Activated T-cell treated with anti-CD3 and anti-CD28 coated beads, Interleukin-2, amount 50 U/mL, for 72 hours (primary cell): ENCODE measurements around the gene NPAS3. TPM values are rescaled to one million over a fixed set of nuclear protein-coding genes. Genes with fewer than 3 reads are reported as not detected.

ENCODE experiments used
- ATAC-seq, 2 donors: fragments of 150-1000 bp; cut with Tn5 transposase; replicated peaks in 1 of 2; 2 replicates each; pipeline ENCODE4 v1.10.0; 2021; ENCODE audit warnings: moderate library complexity in 2 of 2, mild to moderate bottlenecking in 1 of 2
- DNase-seq, 2 donors: peaks; one replicate each; pipeline ENCODE4 v3.0.0; 2021 to 2022; ENCODE audit warnings: mixed read lengths in 1 of 2
- H3K27ac Mint-ChIP-seq: one replicate; pipeline ENCODE4 v1.8.0; 2022; ENCODE audit warnings: mild to moderate bottlenecking, moderate library complexity, mixed read lengths
- H3K27me3 Mint-ChIP-seq: one replicate; pipeline ENCODE4 v1.8.0; 2022; ENCODE audit warnings: low read depth, mixed read lengths
- H3K36me3 Mint-ChIP-seq, 2 donors: one replicate each; pipeline ENCODE4 v1.8.0; 2022; ENCODE audit warnings: mixed read lengths in 2 of 2, mild to moderate bottlenecking in 1 of 2; ENCODE audit not compliant: insufficient read depth in 2 of 2
- H3K4me1 Mint-ChIP-seq: one replicate; pipeline ENCODE4 v1.8.0; 2022; ENCODE audit warnings: low read depth, mixed read lengths
- H3K4me3 Mint-ChIP-seq, 2 donors: one replicate each; pipeline ENCODE4 v1.8.0; 2022; ENCODE audit warnings: mild to moderate bottlenecking in 2 of 2, mixed read lengths in 2 of 2, moderate library complexity in 2 of 2
- H3K9me3 Mint-ChIP-seq, 2 donors: one replicate each; pipeline ENCODE4 v1.8.0; 2022; ENCODE audit warnings: mixed read lengths in 2 of 2
- total RNA-seq, 2 donors: library from RNA; stranded (reverse); gene quantifications; one replicate each; pipeline ENCODE4 v1.2.3, GENCODE V29; 2022

NPAS3 gene
- total RNA-seq, 2 donors from 2014 or later = not detected

DNA sequence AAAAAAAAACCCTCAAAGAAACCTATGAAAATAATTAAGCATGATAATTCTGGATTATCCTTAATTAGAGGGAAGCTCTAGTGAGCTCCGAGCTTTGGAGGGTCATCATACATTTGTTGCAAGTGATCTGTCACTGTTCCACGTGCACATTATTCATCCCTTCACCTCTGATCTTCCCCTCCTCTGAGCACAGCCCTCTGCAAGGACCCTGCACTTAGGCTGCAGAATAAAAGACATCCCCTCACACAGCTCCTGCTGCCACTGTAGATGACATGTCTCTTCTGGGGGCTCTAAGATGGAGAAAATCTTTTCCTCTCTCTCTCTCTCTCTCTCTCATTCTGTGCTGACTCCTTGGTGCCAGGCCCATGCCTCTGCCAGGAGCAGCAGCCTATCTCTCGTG lies 711.8 kb downstream of the NPAS3 start:
- Mint-ChIP-seq H3K27ac (no peak overlapping the region), H3K4me1 (no peaks in the 10 kb centered on the region), H3K4me3 (no peak overlapping the region), H3K9me3 (peaks cover 0 to 2% of the 10 kb centered on the region in 2 donors), H3K27me3 (no peaks in the 10 kb centered on the region), H3K36me3 (no peaks in the 10 kb centered on the region)
- DNase-seq (no peak), ATAC-seq (no peak)

DNA sequence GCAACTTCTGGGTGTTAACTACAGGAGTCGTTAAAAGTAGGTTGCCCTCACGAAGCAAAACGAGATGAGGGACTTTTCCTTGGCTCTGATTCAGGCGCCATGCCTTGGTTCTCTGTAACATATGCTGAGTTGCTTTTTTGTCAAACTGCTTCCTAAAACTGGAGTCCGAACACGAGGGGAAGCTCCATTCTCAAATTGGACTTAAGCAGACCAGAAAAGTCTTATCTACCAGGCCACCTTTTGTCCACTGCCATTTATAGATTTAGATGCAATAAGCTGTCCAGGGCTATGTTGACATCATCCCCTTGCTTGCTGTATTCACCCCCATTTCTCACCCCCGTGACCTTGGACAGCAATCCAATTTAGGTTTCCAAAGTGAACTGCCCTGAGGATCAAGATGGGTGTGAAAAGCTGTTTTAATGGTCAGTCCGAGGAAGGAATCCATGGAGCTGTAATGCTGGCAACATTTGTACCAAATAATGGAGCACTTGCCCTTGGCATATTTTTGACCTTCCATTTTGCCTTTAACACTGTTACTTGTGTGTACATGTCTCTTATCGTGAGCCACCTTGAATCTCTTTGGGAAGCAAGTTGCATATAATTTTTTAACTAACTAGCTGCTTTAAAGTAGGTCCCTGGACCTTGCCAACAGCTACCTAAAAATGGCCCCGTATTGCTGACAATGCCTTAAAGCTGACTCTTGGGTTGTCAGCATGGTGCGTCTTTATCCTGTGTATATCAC lies 714.1 kb downstream of the NPAS3 start:
- ATAC-seq = no peak
- H3K36me3 Mint-ChIP-seq = no peaks in the 10 kb centered on the region
- H3K27me3 Mint-ChIP-seq = no peaks in the 10 kb centered on the region
- H3K9me3 Mint-ChIP-seq = peaks cover 0 to 2% of the 10 kb centered on the region in 2 donors
- no peak for DNase-seq
- no peak overlapping the region for H3K27ac Mint-ChIP-seq
- no peaks in the 10 kb centered on the region for H3K4me1 Mint-ChIP-seq
- no peak overlapping the region for H3K4me3 Mint-ChIP-seq

DNA sequence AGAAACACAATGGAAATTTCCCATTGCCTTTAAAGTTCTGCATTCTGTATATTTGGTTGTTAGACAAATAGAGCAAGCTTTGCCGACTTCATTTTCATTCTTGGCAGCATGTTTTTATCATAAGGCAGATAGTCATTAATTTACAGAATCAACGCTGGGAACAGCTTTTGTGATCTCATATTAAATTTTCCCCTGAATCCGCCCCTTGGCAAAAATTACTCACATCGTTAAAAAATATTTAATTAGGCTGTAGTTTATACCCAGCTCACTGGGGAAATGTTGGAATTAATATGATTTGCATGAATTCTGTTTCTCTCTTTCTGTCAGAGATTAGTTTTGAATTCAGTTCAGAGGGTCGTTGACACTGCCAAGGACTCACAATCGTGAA lies 714.6 kb downstream of the NPAS3 start:
- Mint-ChIP-seq H3K4me1 (no peaks in the 10 kb centered on the region), H3K27me3 (no peaks in the 10 kb centered on the region), H3K4me3 (no peak overlapping the region), H3K9me3 (peaks cover 0 to 2% of the 10 kb centered on the region in 2 donors), H3K27ac (no peak overlapping the region), H3K36me3 (no peaks in the 10 kb centered on the region)
- ATAC-seq (no peak), DNase-seq (no peak)

DNA sequence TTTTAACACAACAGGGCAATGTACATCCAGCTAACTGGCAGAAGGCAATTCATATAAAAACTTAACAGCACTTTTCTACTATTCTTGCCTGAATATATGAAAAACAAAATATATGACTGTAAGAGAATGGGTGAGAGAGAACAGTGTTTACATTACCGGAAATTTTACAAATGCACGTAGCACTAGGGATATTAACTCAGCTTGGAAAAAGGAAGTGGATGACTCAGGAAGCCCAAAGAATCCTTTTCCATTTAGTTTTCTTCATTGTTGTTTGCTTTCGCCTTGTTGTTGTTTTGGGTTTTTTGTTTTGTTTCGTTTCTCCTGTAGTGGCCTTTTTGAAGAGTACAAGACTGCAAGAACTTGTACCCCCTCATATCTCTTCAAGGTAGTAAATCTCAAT lies 716.7 kb downstream of the NPAS3 start:
- Mint-ChIP-seq H3K4me3 (no peak overlapping the region), H3K4me1 (no peaks in the 10 kb centered on the region), H3K27me3 (no peaks in the 10 kb centered on the region), H3K9me3 (no peaks in the 10 kb centered on the region), H3K36me3 (no peaks in the 10 kb centered on the region), H3K27ac (no peak overlapping the region)
- ATAC-seq (no peak), DNase-seq (no peak)

DNA sequence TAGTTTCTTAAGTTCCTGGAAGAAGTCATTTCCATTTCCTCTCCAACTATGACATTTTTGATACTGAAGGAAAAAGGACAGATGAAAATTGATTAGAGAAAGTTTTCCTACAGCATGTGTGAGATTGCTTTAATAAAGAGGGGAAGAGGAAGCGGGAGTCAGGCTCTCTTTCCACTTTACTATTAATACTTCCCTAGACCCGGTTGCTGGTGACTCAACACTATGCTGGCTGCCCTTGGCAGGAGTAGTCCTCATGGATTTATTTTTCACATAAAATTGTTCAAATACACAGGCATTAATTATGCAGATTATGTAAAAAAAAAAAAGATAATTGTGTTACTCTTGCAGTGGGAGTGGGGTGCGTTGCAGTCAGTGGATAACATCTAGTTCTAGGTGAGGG lies 718.8 kb downstream of the NPAS3 start:
- Mint-ChIP-seq H3K36me3 (no peaks in the 10 kb centered on the region), H3K4me1 (no peaks in the 10 kb centered on the region), H3K4me3 (no peak overlapping the region), H3K27ac (no peak overlapping the region), H3K27me3 (no peaks in the 10 kb centered on the region), H3K9me3 (peaks cover 0 to 2% of the 10 kb centered on the region in 2 donors)
- no peak for ATAC-seq
- DNase-seq = no peak

DNA sequence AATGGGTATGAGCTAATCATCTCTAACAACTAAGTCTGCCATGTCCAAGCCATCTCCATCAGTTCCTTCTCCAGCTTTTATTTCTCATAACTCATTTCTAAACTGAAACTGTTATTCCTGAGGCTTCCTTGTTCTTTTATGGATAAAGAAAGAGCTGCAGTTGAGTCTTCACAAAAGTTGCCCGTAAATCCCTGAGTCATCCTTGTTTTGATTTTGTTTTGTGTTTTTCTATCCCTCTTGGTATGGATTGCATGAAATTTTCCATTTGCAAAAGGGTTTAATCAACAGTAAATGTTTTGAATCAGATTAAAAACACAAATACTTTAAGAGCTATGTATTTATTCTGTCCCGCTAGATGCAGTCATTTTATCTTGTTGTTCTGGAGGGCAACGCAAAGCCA lies 721.6 kb downstream of the NPAS3 start:
- H3K4me1 Mint-ChIP-seq = no peaks in the 10 kb centered on the region

DNA sequence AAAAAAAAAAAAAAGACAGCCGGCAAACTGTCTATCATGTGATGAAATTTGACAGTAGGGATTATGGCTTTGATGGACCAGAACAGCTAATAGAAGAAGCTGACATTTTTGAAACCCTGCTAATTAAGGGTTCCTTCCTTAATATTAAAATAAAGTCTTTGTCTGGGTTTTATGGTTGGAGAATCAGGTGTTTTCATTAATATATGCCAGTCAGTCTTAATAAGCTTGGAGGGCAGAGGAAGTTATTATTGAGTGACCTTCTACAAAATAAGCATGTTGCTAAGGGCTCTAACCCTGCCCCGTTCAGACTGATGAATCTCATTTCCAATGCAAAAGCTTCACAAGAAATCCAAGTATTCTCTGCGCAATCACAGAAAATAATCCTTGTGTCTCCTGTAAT lies 722.4 kb downstream of the NPAS3 start:
- DNase-seq = no peak
- Mint-ChIP-seq H3K27ac (no peak overlapping the region), H3K36me3 (no peaks in the 10 kb centered on the region), H3K27me3 (no peaks in the 10 kb centered on the region), H3K4me1 (no peaks in the 10 kb centered on the region), H3K9me3 (peaks cover 3 to 4% of the 10 kb centered on the region in 2 donors), H3K4me3 (no peak overlapping the region)
- ATAC-seq = no peak

More for the DNA sequence above, 721.6 kb downstream of the NPAS3 start:
- no peak overlapping the region for H3K4me3 Mint-ChIP-seq
- ATAC-seq (no peak), DNase-seq (no peak)
- peaks cover 3 to 4% of the 10 kb centered on the region in 2 donors for H3K9me3 Mint-ChIP-seq
- no peak overlapping the region for H3K27ac Mint-ChIP-seq
- no peaks in the 10 kb centered on the region for H3K36me3 Mint-ChIP-seq
- no peaks in the 10 kb centered on the region for H3K27me3 Mint-ChIP-seq

DNA sequence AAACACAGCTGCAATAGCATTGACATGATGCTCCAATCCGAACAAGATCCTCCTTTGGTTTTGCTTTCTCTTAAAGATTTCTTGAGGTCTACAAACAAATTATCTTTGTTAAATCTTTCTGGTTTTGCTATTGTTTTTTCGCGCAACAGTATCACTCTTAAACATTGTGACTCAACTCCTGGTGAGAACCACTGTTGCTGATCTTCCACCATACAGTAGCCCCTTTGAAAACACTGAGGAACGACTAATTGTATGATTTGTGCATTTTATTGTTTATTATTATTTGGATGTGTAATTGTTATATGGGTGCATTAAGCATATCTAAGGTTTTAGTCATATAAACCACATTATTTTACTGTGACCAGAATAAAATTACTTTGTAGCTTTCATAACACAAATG lies 729.4 kb downstream of the NPAS3 start:
- Mint-ChIP-seq H3K27me3 (no peaks in the 10 kb centered on the region), H3K4me1 (no peaks in the 10 kb centered on the region)

DNA sequence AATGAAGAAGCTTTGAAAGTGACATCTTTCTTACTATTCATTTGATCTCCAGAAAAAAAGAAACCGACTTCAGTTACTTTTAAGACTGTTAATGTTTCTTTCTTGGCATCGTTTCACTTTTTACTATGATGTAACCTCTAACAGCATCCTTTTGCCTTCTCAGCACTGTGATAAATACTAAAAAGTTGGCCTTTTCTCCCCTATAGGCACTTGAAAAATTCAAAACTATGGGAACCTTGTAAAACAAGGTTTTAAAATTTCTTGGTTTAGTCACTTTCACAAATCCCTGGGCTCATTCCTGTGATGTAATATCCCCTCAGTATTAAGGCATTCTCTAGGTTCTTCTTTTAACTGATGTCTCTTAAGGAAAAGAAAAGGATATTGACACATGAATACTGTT lies 730.4 kb downstream of the NPAS3 start:
- Mint-ChIP-seq H3K36me3 (no peaks in the 10 kb centered on the region), H3K4me3 (no peak overlapping the region), H3K9me3 (peaks cover 0 to 2% of the 10 kb centered on the region in 2 donors), H3K27me3 (no peaks in the 10 kb centered on the region), H3K4me1 (no peaks in the 10 kb centered on the region), H3K27ac (no peak overlapping the region)
- DNase-seq = no peak
- ATAC-seq = no peak

More for the DNA sequence above, 729.4 kb downstream of the NPAS3 start:
- no peak for DNase-seq
- H3K27ac Mint-ChIP-seq = no peak overlapping the region
- no peaks in the 10 kb centered on the region for H3K36me3 Mint-ChIP-seq
- ATAC-seq = no peak
- H3K4me3 Mint-ChIP-seq = no peak overlapping the region
- H3K9me3 Mint-ChIP-seq = peaks cover 2 to 3% of the 10 kb centered on the region in 2 donors

DNA sequence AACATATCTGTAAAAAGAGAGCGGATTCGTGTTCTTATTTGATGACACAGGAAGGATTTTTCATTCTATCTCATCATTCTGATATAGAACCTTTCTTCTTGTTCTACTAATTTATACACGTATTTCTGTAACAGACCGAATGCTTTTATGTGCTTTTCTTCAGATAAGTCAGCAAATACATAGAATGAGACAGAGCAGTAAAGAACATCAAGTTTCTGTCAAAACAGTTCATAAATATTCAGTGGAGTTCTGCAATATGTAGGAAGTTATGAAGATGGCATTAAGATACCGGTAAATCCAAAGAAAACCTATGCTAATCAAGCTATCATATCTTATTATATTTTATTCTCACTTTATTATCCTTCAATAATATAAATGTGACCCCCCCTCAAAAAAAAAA lies 731.6 kb downstream of the NPAS3 start:
- Mint-ChIP-seq H3K4me3 (no peak overlapping the region), H3K9me3 (no peaks in the 10 kb centered on the region), H3K27me3 (peaks cover 7% of the 10 kb centered on the region), H3K4me1 (no peaks in the 10 kb centered on the region), H3K27ac (no peak overlapping the region), H3K36me3 (no peaks in the 10 kb centered on the region)
- no peak for ATAC-seq
- no peak for DNase-seq

DNA sequence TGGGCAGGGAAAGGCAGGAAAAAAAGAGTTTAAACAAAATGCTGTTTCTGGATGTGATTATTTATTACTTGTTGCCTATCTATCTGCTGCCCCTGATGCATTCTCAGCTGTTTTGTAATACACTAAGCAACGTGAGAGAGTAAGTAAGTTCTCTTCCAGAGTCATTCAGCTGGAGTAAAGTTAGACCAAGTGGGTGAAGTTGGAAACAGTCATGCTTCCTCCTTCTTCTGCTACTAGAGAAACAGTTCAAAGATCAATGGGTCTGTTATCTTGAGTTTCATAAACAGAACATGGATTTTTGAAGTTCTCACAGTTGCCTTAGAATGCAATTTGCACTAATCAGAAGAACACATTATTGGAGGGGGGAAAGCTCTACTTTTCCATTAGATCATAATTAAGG lies 732.9 kb downstream of the NPAS3 start:
- Mint-ChIP-seq H3K27me3 (peaks cover 7% of the 10 kb centered on the region), H3K9me3 (no peaks in the 10 kb centered on the region), H3K4me1 (no peaks in the 10 kb centered on the region), H3K27ac (no peak overlapping the region), H3K4me3 (no peak overlapping the region), H3K36me3 (no peaks in the 10 kb centered on the region)
- ATAC-seq (no peak), DNase-seq (no peak)

DNA sequence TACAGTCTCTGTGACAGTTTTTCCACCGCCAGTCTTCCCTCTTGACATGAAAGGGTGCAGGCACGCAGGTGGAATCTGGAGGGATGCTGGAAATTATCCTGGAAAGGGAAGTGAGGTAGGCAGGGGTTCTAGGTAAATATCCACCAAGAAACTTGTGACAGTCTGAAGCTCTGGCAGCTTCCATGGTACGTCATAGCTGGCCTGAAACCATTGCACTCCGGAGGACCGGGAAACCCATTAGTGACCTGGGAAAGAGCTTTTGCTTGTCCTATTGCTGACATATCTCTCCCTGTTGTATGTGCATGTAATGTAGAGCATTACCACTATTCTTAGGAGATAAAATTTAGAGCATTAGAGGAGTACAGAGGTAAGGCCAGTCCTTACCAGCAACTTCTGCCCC lies 736.2 kb downstream of the NPAS3 start:
- H3K36me3 Mint-ChIP-seq = no peaks in the 10 kb centered on the region
- peaks cover 7% of the 10 kb centered on the region for H3K27me3 Mint-ChIP-seq
- no peak for DNase-seq
- no peaks in the 10 kb centered on the region for H3K4me1 Mint-ChIP-seq
- ATAC-seq = no peak
- no peak overlapping the region for H3K27ac Mint-ChIP-seq
- peaks cover 0 to 2% of the 10 kb centered on the region in 2 donors for H3K9me3 Mint-ChIP-seq
- no peak overlapping the region for H3K4me3 Mint-ChIP-seq

DNA sequence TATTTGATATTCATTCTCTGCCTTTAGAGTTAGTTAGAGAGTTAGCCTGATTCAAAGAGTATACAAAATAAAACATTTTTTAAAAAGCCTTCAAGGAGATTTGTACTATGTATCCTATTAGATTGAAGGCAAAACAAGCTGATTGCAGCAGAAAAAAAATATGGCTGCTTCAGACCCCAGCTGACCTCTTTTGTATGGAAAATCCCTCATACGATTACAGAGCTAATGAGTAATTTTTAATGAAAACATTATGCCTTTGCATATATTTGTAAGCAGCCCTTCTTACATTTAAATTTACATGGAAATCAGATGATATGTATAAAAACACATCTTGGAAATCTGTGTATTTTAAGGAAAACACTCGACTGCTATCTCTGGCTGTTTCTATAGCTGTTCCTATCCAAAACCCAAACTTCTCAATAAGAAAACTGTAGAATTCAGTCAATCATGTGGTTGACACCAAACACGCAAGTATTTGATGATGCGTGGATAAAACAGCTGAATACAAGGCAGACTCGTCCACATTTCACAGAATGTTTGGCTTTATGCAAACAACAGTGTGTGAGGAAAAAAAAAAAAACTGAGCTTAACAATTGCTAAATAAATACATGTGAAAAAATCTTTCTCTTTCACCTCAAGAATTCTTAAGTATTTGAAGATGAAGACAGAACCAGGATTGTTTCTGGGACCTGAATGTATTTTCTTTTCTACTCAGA lies 736.9 kb downstream of the NPAS3 start:
- DNase-seq (no peak), ATAC-seq (no peak)
- Mint-ChIP-seq H3K27me3 (peaks cover 7% of the 10 kb centered on the region), H3K36me3 (no peaks in the 10 kb centered on the region), H3K27ac (no peak overlapping the region), H3K4me1 (no peaks in the 10 kb centered on the region), H3K9me3 (peaks cover 0 to 2% of the 10 kb centered on the region in 2 donors), H3K4me3 (no peak overlapping the region)
